ENCODE data around the gene ZNF516. TPM values are rescaled to one million over a fixed set of nuclear protein-coding genes. Genes with fewer than 3 reads are reported as not detected.

The ZNF516 gene
- total RNA-seq, 3 donors from 2014 or later = 22.0 to 47.9 (median 23.2) TPM

DNA sequence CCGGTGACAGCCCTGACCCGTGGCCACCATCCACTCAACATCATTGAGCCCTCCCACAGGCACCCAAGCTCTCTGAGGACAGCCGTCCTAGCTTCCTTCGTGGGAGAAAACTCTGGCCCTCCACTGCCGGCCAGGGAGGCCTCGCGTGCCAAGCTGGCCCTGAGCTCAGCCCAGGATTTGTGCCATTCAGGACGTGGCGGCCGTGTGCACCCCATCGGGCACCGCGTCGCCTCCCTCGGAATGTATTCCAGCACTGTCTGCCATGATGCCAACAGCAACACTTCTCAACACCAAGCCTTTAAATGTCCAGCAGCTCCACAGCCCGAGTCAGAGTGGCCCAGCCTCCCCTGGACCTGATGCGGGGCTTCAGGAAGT lies 35.7 kb downstream of the ZNF516 start:
- H3K9me3 ChIP-seq = no peaks in the 10 kb centered on the region
- intact Hi-C loops (cut with DNase I, micrococcal nuclease) = no loop called here
- ATAC-seq = no peak
- no peaks in the 10 kb centered on the region for H3K4me1 ChIP-seq (ENCODE audit: low read depth)
- no peak for TF ChIP-seq CTCF (IDR thresholded peaks at IDR 0.05)
- DNase-seq = no peak
- no peaks in the 10 kb centered on the region for H3K36me3 ChIP-seq (ENCODE audit: low read depth)
- H3K4me3 ChIP-seq = no peak overlapping the region

GRCh38 chr18:76458522-76459311 lies 36.3 kb downstream of the ZNF516 start:
- Histone ChIP-seq H3K4me3 (no peak overlapping the region), H3K4me1 (ENCODE audit: low read depth) (no peaks in the 10 kb centered on the region), H3K36me3 (ENCODE audit: low read depth) (no peaks in the 10 kb centered on the region), H3K9me3 (no peaks in the 10 kb centered on the region)
- TF ChIP-seq CTCF (IDR thresholded peaks at IDR 0.05) = no peak
- DNase-seq = no peak
- ATAC-seq = peak; percentile 8
- intact Hi-C loops (cut with DNase I, micrococcal nuclease) = no loop called here

DNA sequence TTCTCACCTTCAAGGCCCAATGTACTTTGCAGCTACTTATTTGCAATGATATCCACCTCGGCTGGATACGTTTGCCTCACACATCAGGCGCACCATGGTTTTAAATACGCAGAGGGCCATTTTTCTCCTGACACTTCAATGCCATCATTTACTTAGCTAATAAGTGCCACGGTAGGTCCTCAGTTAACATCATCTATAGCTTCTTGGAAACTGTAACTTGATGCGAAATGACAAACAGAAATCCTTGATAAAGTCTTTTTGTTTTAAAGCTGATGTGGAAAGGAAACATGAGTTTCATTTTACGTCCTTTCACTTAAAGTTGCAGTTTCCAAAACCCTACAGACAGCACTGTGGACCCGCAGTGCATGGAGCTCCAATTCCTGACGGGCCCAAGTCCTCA lies 37.1 kb downstream of the ZNF516 start:
- no peak for TF ChIP-seq CTCF (IDR thresholded peaks at IDR 0.05)
- no peak overlapping the region for H3K4me3 ChIP-seq
- ATAC-seq = no peak
- intact Hi-C loops (cut with DNase I, micrococcal nuclease) = no loop called here
- no peaks in the 10 kb centered on the region for H3K36me3 ChIP-seq (ENCODE audit: low read depth)
- no peaks in the 10 kb centered on the region for H3K9me3 ChIP-seq
- H3K4me1 ChIP-seq (ENCODE audit: low read depth) = no peaks in the 10 kb centered on the region
- no peak for DNase-seq

DNA sequence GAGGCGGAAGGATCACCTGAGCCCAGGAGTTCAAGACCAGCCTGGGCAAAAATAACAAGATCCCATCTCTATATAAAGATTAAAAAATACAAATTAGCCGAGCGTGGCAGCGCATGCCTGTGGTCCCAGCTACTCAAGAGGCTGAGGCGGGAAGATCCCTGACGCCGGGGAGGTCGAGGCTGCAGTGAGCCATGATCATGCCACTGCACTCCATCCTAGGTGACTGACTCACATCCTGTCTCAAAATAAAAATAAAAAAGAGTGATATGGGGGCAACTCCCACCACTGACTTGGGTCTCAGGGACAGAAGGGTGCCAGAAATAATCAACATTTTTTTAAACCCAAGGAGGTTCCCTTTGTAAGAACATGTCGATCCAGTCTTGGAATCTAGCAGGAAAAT lies 37.6 kb downstream of the ZNF516 start:
- ATAC-seq = no peak
- intact Hi-C loops (cut with DNase I, micrococcal nuclease) = no loop called here
- Histone ChIP-seq H3K4me1 (ENCODE audit: low read depth) (no peaks in the 10 kb centered on the region), H3K36me3 (ENCODE audit: low read depth) (no peaks in the 10 kb centered on the region), H3K9me3 (no peaks in the 10 kb centered on the region), H3K4me3 (no peak overlapping the region)
- DNase-seq = no peak
- TF ChIP-seq CTCF (IDR thresholded peaks at IDR 0.05) = no peak

DNA sequence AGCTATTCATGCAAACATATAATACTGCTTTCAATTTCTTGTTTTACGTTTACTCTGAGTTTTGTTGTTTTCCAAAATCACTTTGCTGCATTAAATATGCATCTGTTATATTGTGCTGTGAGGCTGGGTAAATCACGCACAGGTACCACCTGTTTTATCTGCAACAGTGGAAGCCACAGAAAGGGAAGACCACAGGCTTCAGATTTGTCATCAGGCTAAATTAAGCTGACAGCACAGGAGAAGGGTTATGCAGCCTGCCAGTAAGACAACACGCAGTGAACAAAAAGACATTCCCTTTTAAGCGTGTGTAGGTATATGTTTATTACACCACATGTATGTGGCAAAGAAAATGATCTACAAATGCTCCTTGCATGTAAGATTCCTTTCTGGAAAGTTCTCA lies 38.2 kb downstream of the ZNF516 start:
- ATAC-seq (no peak), DNase-seq (no peak)
- H3K36me3 ChIP-seq (ENCODE audit: low read depth) = no peaks in the 10 kb centered on the region
- intact Hi-C loops (cut with DNase I, micrococcal nuclease) = no loop called here
- no peaks in the 10 kb centered on the region for H3K9me3 ChIP-seq
- peaks cover under 1% of the 10 kb centered on the region for H3K4me1 ChIP-seq (ENCODE audit: low read depth)
- H3K4me3 ChIP-seq = no peak overlapping the region
- no peak for TF ChIP-seq CTCF (IDR thresholded peaks at IDR 0.05)
